Neural crest cell (in vitro differentiated cells): ENCODE results near the gene VASN. TPM values are rescaled to one million over a fixed set of nuclear protein-coding genes. Genes with fewer than 3 reads are reported as not detected.
"Not testable (repeated sequence)": the region's sequence is repeated elsewhere in the genome, so short reads cannot be mapped to it uniquely, and the experiment has no call there.

ENCODE experiments used
- DNase-seq: peaks from one replicate; pipeline ENCODE4 v3.0.0; 2021; ENCODE audit warnings: low read depth, mixed read lengths, low spot score
- H3K27ac Mint-ChIP-seq: one replicate; pipeline ENCODE4 v1.8.0; 2021; ENCODE audit warnings: mild to moderate bottlenecking, mixed read lengths; ENCODE audit not compliant: unreplicated experiment
- H3K27me3 Mint-ChIP-seq: 2 replicates; pipeline ENCODE4 v1.8.0; 2021; ENCODE audit warnings: low read depth, mild to moderate bottlenecking, mixed read lengths
- H3K36me3 Mint-ChIP-seq: 2 replicates; pipeline ENCODE4 v1.8.0; 2021; ENCODE audit warnings: low read depth, mild to moderate bottlenecking, mixed read lengths
- H3K4me1 Mint-ChIP-seq: 2 replicates; pipeline ENCODE4 v1.8.0; 2021; ENCODE audit warnings: mixed read lengths
- H3K4me3 Mint-ChIP-seq: one replicate; pipeline ENCODE4 v1.8.0; 2021; ENCODE audit warnings: mild to moderate bottlenecking, mixed read lengths
- H3K9me3 Mint-ChIP-seq: 2 replicates; pipeline ENCODE4 v1.8.0; 2021; ENCODE audit warnings: mixed read lengths
- CTCF ChIP-seq: fragments of 200-600 bp; sonication (generic); conservative IDR thresholded peaks from 2 replicates; pipeline ENCODE4 v1.5.0; 2021; ENCODE audit warnings: antibody characterized with exemption, mild to moderate bottlenecking
- total RNA-seq: library from RNA; stranded (reverse); gene quantifications from 2 replicates; pipeline ENCODE4 v1.2.1, GENCODE V29; 2021

Gene VASN
- total RNA-seq, 1 donor from 2014 or later: 1.2 TPM

GRCh38 chr16:4393240-4393600 is 21.6 kb downstream of the VASN start:
- H3K4me3 Mint-ChIP-seq: no peak overlapping the region
- no peak overlapping the region for H3K27ac Mint-ChIP-seq
- no peak for DNase-seq
- H3K36me3 Mint-ChIP-seq: no peaks in the 10 kb centered on the region
- H3K4me1 Mint-ChIP-seq: peaks cover 20% of the 10 kb centered on the region
- H3K9me3 Mint-ChIP-seq: no peaks in the 10 kb centered on the region
- H3K27me3 Mint-ChIP-seq: no peaks in the 10 kb centered on the region
- TF ChIP-seq CTCF: no peak

- not testable (repeated sequence) for DNase-seq, H3K27me3 Mint-ChIP-seq, H3K27ac Mint-ChIP-seq, H3K4me3 Mint-ChIP-seq, H3K36me3 Mint-ChIP-seq, H3K9me3 Mint-ChIP-seq
- H3K4me1 Mint-ChIP-seq: peaks cover 18% of the 10 kb centered on the region
These were observed 22.2 kb downstream of the VASN start for GRCh38 chr16:4393850-4394249.

- Mint-ChIP-seq H3K27me3 (no peaks in the 10 kb centered on the region), H3K4me3 (no peak overlapping the region), H3K4me1 (peaks cover 7% of the 10 kb centered on the region), H3K27ac (peak overlapping the region; percentile 4), H3K36me3 (no peaks in the 10 kb centered on the region), H3K9me3 (no peaks in the 10 kb centered on the region)
- DNase-seq: no peak
- no peak for TF ChIP-seq CTCF
These were observed 23.5 kb downstream of the VASN start for GRCh38 chr16:4395055-4395726.

- TF ChIP-seq CTCF: no peak
- no peak overlapping the region for H3K4me3 Mint-ChIP-seq
- no peaks in the 10 kb centered on the region for H3K36me3 Mint-ChIP-seq
- DNase-seq: no peak
- peak overlapping the region; percentile 32 for H3K27ac Mint-ChIP-seq
- H3K9me3 Mint-ChIP-seq: no peaks in the 10 kb centered on the region
- no peaks in the 10 kb centered on the region for H3K27me3 Mint-ChIP-seq
- no peaks in the 10 kb centered on the region for H3K4me1 Mint-ChIP-seq
These were observed 27.5 kb downstream of the VASN start for GRCh38 chr16:4399001-4399730.

- Mint-ChIP-seq H3K27ac (no peak overlapping the region), H3K27me3 (no peaks in the 10 kb centered on the region), H3K4me1 (peaks cover 5% of the 10 kb centered on the region), H3K36me3 (no peaks in the 10 kb centered on the region), H3K4me3 (no peak overlapping the region), H3K9me3 (no peaks in the 10 kb centered on the region)
- no peak for TF ChIP-seq CTCF
- no peak for DNase-seq
These were observed 29.4 kb downstream of the VASN start for GRCh38 chr16:4401094-4401501.

- Mint-ChIP-seq H3K4me3 (no peak overlapping the region), H3K36me3 (no peaks in the 10 kb centered on the region), H3K27me3 (no peaks in the 10 kb centered on the region), H3K9me3 (no peaks in the 10 kb centered on the region), H3K4me1 (peaks cover 5% of the 10 kb centered on the region), H3K27ac (peak overlapping the region; percentile 43)
- DNase-seq: no peak
- TF ChIP-seq CTCF: no peak
These were observed 29.9 kb downstream of the VASN start for GRCh38 chr16:4401510-4401909.
